HEK293 (cell line): Measurements from ENCODE around the gene ANKRD11.

Experiments used
- CTCF ChIA-PET: fragments of 350-600 bp; formaldehyde crosslinking; extraction: SDS; loops from one replicate; lab custom pipeline; 2021; ENCODE audit warnings: antibody characterized with exemption; lab: Yijun Ruan, JAX
- POLR2A ChIA-PET: fragments of 300-600 bp; formaldehyde crosslinking; extraction: SDS; loops from one replicate; lab custom pipeline; 2020; ENCODE audit warnings: antibody characterized with exemption, inconsistent platforms; lab: Yijun Ruan, JAX
- H3K27ac ChIP-seq: fragments of 200-500 bp; sonication (Bioruptor generic); 2 replicates; pipeline ENCODE4 v1.5.1; 2014; ENCODE audit warnings: low read depth, low read length, control low read depth, inconsistent platforms; ENCODE audit errors: extremely low read depth
- H3K36me3 ChIP-seq, 2 experiments: fragments of 200-500 bp in 1 of 2; sonication (Bioruptor generic) in 1 of 2; 1 replicate in 1 of 2; 2 replicates in 1 of 2; pipeline ENCODE4 v1.5.1; 2014 to 2017; ENCODE audit warnings: inconsistent platforms in 2 of 2, low read length in 2 of 2; ENCODE audit not compliant: control insufficient read depth in 2 of 2, insufficient read depth in 1 of 2
- H3K4me1 ChIP-seq: fragments of 200-500 bp; sonication (Bioruptor generic); 2 replicates; pipeline ENCODE4 v1.5.1; 2014; ENCODE audit warnings: mild to moderate bottlenecking, low read length, inconsistent platforms; ENCODE audit not compliant: control insufficient read depth, insufficient read depth
- H3K4me3 ChIP-seq: 2 replicates; pipeline ENCODE4 v1.5.1; 2011; ENCODE audit warnings: low read depth, mild to moderate bottlenecking, control low read depth, low read length, moderate library complexity
- H3K9me3 ChIP-seq: fragments of 200-500 bp; sonication (Bioruptor generic); 2 replicates; pipeline ENCODE4 v1.5.1; 2014; ENCODE audit warnings: low read depth, low read length, inconsistent platforms; ENCODE audit not compliant: control insufficient read depth, insufficient read depth
- GFI1B ChIP-seq: fragments of 450-650 bp; formaldehyde crosslinking; IDR thresholded peaks from 2 replicates; pipeline ENCODE4 v1.5.1; 2016; ENCODE audit warnings: missing biosample characterization, missing genetic modification characterization
- HOXA7 ChIP-seq: sonication (generic); formaldehyde crosslinking; IDR thresholded peaks from 2 replicates; pipeline ENCODE4 v1.8.1; 2022; ENCODE audit warnings: missing genetic modification reagents, borderline replicate concordance
- PRDM6 ChIP-seq: fragments of 450-650 bp; formaldehyde crosslinking; IDR thresholded peaks from 2 replicates; pipeline ENCODE4 v1.5.1; 2017; ENCODE audit warnings: missing biosample characterization, missing genetic modification characterization
- RBAK ChIP-seq: fragments of 450-650 bp; formaldehyde crosslinking; IDR thresholded peaks from 2 replicates; pipeline ENCODE4 v1.5.1; 2016; ENCODE audit warnings: missing biosample characterization, missing genetic modification characterization
- ZNF354C ChIP-seq: fragments of 450-650 bp; formaldehyde crosslinking; IDR thresholded peaks from 2 replicates; pipeline ENCODE4 v1.5.1; 2016; ENCODE audit warnings: missing biosample characterization, missing genetic modification characterization, low read depth, borderline replicate concordance
- ZNF366 ChIP-seq: fragments of 450-650 bp; formaldehyde crosslinking; conservative IDR thresholded peaks from 2 replicates; pipeline ENCODE4 v1.5.1; 2016; ENCODE audit warnings: missing biosample characterization, missing genetic modification characterization
- ZNF488 ChIP-seq: fragments of 450-650 bp; formaldehyde crosslinking; IDR thresholded peaks from 2 replicates; pipeline ENCODE4 v1.5.1; 2016; ENCODE audit warnings: missing biosample characterization, missing genetic modification characterization
- ZNF513 ChIP-seq: fragments of 450-650 bp; IDR thresholded peaks from 2 replicates; pipeline ENCODE4 v1.5.1; 2018; ENCODE audit warnings: missing biosample characterization, missing genetic modification characterization
- ZNF561 ChIP-seq: fragments of 450-650 bp; IDR thresholded peaks from 2 replicates; pipeline ENCODE4 v1.5.1; 2018; ENCODE audit warnings: missing biosample characterization, missing genetic modification characterization, borderline replicate concordance
- ZNF654 ChIP-seq: fragments of 450-650 bp; formaldehyde crosslinking; IDR thresholded peaks from 2 replicates; pipeline ENCODE4 v1.5.1; 2016; ENCODE audit warnings: low read depth, missing biosample characterization, missing genetic modification characterization
- ZNF785 ChIP-seq: fragments of 450-650 bp; formaldehyde crosslinking; IDR thresholded peaks from 2 replicates; pipeline ENCODE4 v1.5.1; 2016; ENCODE audit warnings: missing biosample characterization, missing genetic modification characterization
- ZNF791 ChIP-seq: fragments of 450-650 bp; formaldehyde crosslinking; IDR thresholded peaks from 2 replicates; pipeline ENCODE4 v1.5.1; 2016; ENCODE audit warnings: missing biosample characterization, missing genetic modification characterization
- TF ChIP-seq, protein P1 (sequence below): fragments of 450-650 bp; formaldehyde crosslinking; IDR thresholded peaks from 2 replicates; pipeline ENCODE4 v1.5.1; 2016; ENCODE audit warnings: missing biosample characterization, missing genetic modification characterization, borderline replicate concordance
- TF ChIP-seq, protein P2 (sequence below): fragments of 450-650 bp; formaldehyde crosslinking; IDR thresholded peaks from 2 replicates; pipeline ENCODE4; 2016; ENCODE audit warnings: missing biosample characterization, missing genetic modification characterization

The ANKRD11 gene

DNA sequence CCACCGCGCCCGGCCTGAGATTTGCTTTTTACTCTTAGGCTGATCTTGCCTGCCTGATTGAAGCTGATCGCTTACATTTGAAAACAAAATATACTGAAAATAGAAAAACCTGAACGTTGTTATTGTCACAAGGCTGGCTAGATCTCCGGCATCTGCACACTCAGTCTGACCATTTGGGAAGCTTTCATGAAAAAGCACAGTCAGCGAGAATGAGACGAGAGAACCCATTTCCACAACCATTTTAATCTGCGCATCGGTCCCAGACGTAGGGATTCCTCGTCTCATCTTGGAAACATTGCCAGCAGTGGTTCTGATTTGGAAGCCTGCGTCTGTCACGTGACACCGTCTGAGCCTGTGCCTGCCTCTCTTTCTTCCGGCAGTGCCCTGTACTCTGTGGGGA lies 38.7 kb upstream of the ANKRD11 start:
- TF ChIP-seq, protein P1, sequence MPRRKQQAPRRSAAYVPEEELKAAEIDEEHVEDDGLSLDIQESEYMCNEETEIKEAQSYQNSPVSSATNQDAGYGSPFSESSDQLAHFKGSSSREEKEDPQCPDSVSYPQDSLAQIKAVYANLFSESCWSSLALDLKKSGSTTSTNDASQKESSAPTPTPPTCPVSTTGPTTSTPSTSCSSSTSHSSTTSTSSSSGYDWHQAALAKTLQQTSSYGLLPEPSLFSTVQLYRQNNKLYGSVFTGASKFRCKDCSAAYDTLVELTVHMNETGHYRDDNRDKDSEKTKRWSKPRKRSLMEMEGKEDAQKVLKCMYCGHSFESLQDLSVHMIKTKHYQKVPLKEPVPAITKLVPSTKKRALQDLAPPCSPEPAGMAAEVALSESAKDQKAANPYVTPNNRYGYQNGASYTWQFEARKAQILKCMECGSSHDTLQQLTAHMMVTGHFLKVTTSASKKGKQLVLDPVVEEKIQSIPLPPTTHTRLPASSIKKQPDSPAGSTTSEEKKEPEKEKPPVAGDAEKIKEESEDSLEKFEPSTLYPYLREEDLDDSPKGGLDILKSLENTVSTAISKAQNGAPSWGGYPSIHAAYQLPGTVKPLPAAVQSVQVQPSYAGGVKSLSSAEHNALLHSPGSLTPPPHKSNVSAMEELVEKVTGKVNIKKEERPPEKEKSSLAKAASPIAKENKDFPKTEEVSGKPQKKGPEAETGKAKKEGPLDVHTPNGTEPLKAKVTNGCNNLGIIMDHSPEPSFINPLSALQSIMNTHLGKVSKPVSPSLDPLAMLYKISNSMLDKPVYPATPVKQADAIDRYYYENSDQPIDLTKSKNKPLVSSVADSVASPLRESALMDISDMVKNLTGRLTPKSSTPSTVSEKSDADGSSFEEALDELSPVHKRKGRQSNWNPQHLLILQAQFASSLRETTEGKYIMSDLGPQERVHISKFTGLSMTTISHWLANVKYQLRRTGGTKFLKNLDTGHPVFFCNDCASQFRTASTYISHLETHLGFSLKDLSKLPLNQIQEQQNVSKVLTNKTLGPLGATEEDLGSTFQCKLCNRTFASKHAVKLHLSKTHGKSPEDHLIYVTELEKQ (tag by site-specific recombination): no peak
- no peak for TF ChIP-seq HOXA7 (CRISPR knock-in tag)
- TF ChIP-seq, protein P2, sequence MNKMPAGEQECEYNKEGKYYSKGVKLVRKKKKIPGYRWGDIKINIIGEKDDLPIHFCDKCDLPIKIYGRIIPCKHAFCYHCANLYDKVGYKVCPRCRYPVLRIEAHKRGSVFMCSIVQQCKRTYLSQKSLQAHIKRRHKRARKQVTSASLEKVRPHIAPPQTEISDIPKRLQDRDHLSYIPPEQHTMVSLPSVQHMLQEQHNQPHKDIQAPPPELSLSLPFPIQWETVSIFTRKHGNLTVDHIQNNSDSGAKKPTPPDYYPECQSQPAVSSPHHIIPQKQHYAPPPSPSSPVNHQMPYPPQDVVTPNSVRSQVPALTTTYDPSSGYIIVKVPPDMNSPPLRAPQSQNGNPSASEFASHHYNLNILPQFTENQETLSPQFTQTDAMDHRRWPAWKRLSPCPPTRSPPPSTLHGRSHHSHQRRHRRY: no peak
- no peak for TF ChIP-seq ZNF785 (tag by site-specific recombination)
- H3K36me3 ChIP-seq: peaks cover 44 to 93% of the 10 kb centered on the region in 2 experiments
- no peak overlapping the region for H3K27ac ChIP-seq
- ChIA-PET CTCF (interaction anchor here (0.6 kb wide), 1 partner anchor 235 kb away, joined by 3 read pairs; no protein-coding TSS in a partner anchor), POLR2A (no interaction called here)
- H3K9me3 ChIP-seq: no peaks in the 10 kb centered on the region
- H3K4me1 ChIP-seq: no peaks in the 10 kb centered on the region
- no peak overlapping the region for H3K4me3 ChIP-seq

- POLR2A ChIA-PET: interaction anchor here (0.6 to 1.0 kb wide), 2 partner anchors 10 to 17 kb away, joined by 3 read pairs; partner anchors contain the start of gene SPG7
- Histone ChIP-seq H3K9me3 (no peaks in the 10 kb centered on the region), H3K4me1 (no peaks in the 10 kb centered on the region), H3K27ac (no peak overlapping the region), H3K4me3 (no peak overlapping the region), H3K36me3 (peaks cover 33 to 96% of the 10 kb centered on the region in 2 experiments)
- CTCF ChIA-PET: interaction anchor here (0.8 to 1.1 kb wide), 3 partner anchors 9 to 40 kb away, joined by 3 to 4 read pairs (median 3); no protein-coding TSS in a partner anchor
- TF ChIP-seq ZNF513 (tag by site-specific recombination) (no peak), ZNF366 (tag by site-specific recombination) (no peak), GFI1B (tag by site-specific recombination) (no peak)
Observed at GRCh38 chr16:89525146-89525913, 35.0 kb upstream of the ANKRD11 start.

GRCh38 chr16:89523680-89524344 lies 33.5 kb upstream of the ANKRD11 start:
- Histone ChIP-seq H3K36me3 (peaks cover 34 to 97% of the 10 kb centered on the region in 2 experiments), H3K9me3 (no peaks in the 10 kb centered on the region), H3K4me3 (no peak overlapping the region), H3K27ac (no peak overlapping the region), H3K4me1 (no peaks in the 10 kb centered on the region)
- TF ChIP-seq PRDM6 (tag by site-specific recombination) (no peak), ZNF354C (tag by site-specific recombination) (no peak), ZNF654 (no peak), RBAK (tag by site-specific recombination) (no peak), ZNF488 (tag by site-specific recombination) (no peak), ZNF561 (tag by site-specific recombination) (no peak), ZNF791 (tag by site-specific recombination) (no peak)
- CTCF ChIA-PET: no interaction called here
- POLR2A ChIA-PET: no interaction called here
